Effector CD4-positive, alpha-beta T cell (primary cell): ENCODE data around the gene ALDH2.
"Not testable (repeated sequence)": the region's sequence is repeated elsewhere in the genome, so short reads cannot be mapped to it uniquely, and the experiment has no call there.

Experiments
- DNase-seq: peaks from one replicate; pipeline ENCODE4 v3.0.0-alpha.2; 2020

The ALDH2 gene

DNA sequence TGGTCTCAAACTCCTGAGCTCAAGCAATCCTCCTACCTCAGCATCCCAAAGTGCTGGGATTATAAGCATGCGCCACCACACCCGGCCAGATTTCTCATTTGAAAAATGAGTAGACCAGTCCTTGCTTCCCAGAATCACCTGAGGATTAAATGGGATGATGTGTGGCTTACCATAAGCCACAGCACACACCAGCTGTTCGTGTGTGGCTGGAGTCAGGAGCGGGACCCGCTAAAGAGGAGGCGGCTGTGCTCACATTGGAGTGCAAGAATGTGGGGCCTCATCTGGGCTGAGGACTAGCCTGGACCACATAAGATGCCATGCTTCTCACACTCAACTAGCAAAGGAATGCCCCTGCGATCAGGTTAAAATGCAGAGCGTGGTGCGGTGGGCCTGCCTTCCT lies 6.7 kb upstream of the ALDH2 start:
- DNase-seq: no peak

DNA sequence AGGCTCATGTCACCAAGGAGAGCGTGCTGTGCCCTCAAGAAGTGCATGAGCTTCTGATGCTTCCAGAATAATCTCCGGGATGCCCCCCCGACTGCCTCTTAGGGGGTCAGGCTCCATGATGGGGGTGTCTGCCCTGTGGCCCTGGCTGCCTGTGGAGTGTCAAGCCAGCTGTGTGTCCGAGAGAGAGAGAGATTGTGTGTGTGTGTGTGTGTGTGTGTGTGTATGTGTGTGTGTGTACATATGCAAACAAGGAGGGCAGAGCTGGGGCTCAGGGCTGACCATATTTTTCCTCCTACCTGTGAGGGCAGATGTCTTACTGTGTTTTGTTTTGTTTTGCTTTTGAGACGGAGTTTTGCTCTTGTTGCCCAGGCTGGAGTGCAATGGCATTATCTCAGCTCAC lies 5.6 kb upstream of the ALDH2 start:
- no peak for DNase-seq

DNA sequence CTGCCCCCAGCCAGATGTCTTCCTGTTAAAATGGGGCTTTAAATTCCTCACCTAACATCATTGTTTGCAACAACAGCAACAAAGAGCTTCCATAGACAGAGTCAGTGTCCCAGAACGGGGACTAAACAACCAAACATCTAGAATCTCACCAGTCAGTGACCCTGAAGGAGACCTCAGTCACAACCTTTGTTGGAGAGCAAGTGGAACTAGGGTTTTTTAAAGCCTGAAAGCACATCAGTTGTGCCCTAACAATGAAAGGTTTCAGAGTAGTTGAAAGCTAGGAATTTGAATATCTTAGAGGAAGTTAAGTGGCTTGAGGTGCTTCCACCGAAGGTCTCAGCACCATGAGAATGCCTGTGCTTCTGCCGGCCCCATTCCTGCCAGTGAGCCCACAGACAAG lies 5.0 kb upstream of the ALDH2 start:
- no peak for DNase-seq

DNA sequence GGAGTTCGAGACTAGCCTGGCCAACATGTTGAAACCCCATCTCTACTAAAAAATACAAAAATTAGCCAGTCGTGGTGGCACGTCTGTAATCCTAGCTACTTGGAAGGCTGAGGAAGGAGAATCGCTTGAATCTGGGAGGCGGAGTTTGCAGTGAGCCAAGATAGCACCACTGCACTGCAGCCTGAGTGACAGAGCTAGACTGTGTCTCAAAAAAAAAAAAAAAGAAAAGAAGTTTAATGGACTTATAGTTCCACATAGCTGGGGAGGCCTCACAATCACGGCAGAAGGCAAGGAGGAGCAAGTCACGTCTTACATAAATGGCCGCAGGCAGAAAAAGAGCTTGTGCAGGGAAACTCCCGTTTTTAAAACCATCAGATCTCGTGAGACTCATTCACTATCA lies 3.2 kb upstream of the ALDH2 start:
- DNase-seq: not testable (repeated sequence)

DNA sequence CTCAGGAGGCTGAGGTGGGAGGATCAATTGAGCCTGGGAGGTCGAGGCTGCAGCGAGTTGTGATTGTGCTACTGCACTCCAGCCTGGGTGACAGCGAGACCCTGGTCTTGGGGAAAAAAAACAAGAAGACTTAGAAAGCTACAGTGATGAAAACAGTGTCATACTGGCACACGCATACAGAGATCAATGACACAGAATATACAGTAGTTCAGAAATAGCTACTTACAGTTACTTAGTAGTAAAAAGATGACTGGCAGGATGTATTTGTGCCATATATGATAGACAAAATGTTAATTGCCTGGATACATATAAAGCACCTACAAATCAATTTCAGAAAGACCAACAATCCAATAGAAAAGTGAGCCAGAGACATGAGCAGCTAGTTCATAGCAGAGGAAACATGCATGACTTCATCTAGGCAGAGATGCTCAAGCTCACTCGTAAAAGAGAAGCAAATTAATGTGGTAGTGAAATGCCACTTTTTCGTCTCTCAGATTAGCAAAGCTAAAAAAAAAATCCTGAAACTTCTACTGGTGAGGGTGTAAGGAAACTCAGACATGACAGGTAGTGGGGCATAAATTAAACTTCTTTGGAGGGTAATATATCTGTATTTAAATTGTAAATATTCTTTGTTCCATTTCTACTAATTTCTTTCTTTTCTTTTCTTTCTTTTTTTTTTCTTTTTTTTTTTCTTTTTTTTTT lies 2.5 kb upstream of the ALDH2 start:
- no peak for DNase-seq

DNA sequence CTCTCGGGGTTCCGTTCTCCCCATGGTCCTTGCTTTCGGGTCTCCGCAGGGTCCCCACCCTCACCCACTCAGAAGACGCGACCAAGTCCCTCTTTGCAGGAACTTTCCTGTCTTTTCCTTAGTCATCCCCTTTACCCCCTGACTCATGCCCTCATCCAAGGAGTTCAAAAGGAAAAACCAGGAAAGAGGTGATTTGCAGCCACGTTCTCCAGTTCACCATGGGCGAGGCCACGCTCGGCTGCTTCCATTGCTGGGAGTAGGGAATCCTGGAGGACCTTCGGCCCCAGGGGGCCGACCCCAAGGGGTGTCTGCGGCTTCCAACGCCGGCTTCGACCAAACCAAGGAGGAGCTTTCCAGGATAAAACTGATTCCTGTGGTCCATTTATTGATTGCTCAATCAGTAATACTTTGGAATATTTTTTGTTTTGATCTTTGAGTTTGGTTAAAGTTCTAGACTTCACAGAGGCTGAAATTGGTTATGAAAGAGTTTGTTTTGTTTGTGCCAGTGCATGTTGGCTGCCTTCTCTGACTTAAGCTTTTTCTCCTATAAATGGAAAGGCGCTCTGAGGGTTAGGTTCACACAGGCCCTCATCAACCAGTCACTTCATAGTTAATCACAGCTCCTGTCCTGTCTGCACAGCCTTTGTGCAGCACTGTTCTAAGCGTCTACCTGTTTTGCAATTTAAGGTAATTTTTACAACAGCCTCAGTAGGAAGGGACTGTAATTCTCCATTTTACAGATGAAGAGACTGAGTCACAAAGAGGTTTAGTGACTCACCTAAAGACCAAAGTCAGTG lies 827 bp downstream of the ALDH2 start:
- no peak for DNase-seq

DNA sequence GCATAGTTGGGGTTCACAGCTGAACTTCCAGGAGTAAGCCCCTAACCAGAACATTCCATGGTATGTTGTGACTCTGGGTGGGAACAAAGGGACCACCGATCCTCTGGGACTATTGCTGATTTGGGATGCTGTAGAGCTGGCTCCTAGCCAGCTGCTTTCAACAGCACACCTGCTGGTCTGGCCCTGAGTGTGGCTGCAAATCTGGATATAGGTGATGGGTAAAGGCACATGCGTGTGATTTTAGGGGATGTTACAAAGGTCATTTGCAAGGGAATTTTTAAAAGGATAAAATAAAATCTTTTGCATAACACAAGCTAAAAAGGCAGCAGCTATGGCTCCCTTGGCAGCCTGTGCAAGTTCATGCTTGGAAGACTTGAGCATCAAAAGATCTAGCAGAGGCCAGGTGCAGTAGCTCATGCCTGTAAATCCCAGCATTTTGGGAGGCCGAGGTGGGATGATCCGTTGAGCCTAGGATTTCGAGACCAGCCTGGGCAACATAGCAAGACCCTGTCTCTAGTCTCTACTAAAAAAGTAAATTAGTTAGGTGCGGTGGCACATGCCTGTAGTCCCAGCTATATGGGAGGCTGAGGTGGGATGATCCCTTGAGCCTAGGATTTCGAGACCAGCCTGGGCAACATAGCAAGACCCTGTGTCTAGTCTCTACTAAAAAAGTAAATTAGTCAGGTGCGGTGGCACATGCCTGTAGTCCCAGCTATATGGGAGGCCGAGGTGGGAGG lies 1.6 kb downstream of the ALDH2 start:
- no peak for DNase-seq

DNA sequence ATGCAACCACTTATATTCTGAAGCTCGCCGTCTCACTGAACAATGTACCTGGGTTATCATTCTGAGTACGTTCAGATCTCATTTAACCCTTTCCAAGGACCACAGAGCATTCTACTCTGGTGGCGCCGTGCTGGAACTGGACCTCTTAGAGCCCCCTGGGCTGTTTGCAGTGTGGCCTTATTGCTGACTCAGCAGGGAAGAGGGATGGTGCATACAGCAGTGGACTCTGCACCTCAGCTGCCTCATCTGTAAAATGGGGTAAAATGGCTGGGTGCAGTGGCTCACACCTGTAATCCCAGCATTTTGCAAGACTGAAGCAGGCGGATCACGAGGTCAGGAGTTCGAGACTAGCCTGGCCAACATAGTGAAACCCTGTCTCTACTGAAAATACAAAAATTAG lies 2.9 kb downstream of the ALDH2 start:
- DNase-seq: no peak

DNA sequence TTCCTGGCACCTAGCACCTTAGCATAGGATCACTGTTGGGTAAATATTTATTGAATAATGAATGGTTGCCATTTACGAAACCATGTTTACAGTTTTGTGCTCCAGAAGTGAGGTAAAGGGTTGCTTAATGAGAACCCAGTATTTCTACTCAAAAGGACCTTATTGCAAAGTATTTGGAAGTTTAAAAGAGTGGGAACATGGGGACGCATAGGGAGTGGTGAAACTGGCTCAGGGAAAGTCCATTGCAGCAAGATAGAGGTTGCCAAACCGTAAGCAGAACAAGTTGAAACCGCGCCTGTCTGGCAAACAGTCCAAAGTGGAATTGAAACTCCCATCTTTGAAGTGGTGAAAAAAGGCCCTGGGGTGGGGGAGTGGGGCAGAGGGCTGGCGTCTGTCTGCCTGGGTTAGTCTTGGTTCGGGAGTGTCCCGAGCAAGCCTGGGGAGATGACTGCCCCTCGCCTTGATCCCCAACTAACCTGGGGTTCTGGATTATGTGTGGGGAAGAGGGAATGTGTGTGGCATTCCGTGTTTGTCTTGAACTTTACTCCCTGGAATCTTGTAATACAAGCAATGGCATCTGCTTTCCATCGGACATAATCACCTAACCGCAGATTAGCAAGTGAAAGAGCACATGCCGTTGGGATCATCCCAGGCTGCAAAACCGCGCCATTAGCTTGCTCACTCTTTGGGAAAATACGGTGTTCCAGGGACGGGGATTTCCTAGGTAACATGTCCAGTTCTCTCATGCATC lies 7.2 kb downstream of the ALDH2 start:
- DNase-seq: no peak

DNA sequence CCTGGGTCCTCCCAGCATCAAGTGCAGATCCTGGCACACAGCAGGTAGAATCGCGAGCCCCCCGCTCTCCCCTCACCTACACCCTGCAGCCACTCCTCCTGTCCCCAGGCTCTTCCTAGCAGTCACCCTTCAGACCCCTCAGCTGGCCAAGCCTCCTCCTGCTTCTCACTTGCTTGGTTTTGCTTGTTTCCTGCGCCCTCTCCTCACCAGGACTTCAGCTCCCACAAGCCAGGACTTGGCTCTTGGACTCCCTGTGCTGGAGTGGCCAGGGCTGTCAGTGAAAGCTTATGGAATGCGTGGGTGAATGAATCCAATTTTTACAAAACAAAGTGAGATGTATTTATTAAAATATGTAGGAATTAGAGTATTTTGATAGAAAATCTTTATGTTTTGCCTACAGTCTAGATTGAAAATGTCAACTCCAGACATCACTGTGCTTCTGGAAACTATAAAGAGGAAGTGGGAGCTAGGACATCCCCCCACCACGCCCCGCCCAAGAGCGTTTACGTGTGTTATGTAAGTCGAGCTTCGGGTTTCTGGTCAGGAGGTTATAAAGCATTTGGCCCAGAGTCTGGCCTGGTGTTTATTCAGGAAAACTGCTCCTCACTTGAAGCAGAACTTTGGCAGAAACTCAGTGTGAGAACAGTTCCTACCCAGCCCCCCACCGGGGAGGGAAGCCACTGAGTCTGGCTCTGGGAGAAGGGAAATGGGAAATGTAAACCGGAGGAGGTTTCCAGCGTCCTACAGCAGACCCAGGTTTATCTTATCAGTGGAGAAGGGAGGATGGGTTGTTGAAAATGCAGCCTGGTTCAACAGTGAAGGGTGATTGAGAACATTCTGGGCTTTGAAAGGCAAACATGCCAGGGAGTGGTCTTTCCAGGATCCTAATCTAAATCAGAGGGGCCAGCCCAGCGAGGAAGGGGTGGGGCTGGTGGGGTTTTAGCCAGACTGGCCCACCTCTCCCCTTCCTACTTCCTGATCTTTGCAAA lies 8.8 kb downstream of the ALDH2 start:
- no peak for DNase-seq

DNA sequence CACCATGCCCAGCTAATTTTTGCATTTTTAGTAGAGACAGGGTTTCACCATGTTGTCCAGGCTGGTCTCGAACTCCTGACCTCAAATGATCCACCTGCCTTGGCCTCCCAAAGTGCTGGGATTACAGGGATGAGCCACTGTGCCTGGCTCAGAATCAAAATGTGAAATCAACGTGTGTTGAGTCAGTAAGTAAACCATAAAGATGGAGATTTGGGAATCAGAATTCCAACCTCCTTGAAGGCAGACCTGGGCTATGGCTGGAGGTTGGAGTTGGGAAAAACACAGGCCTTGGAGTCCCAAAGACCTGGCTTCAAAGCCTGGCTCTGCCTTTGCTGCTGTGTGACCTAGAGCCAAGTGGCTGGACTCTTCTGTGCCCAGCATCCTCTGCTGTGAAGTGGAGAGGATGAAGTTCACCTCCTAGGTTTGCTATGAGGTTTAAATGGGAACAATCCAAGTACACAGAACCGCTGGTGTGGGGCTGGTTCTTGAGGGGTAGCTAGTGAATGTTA lies 10.2 kb downstream of the ALDH2 start:
- DNase-seq: no peak

DNA sequence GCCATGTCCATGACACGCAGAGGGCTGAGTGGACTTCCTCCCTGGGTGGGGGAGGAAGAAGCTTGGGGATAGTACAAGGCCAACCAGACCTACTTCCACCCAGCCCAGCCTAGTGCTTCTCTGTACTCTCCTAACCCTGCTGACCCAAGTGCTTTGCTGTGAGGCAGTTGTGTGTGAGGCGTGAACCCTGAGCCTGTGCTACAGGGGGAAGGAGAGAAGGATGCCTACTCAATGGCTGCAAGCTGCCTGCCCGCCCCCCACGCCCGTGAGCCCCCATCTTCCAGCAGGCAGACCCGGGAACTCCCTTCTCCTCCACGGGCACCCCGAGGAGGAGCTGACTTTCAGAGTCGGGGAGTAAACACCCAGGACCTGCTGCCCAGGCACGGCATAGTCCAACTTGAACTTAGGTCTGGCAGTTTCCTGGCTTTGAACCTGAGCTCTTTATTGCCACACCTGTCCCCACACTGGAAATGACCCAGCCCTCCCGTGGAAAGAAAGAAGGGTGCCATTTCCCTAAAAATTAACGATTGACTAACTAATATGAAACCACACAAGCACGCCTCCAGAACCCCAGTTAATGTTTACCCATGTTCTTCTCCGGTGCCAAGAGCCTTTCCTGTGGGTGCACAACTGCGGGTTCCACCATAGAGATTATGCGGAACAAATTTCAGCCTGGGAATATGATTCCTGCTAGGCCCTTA lies 10.8 kb downstream of the ALDH2 start:
- no peak for DNase-seq

DNA sequence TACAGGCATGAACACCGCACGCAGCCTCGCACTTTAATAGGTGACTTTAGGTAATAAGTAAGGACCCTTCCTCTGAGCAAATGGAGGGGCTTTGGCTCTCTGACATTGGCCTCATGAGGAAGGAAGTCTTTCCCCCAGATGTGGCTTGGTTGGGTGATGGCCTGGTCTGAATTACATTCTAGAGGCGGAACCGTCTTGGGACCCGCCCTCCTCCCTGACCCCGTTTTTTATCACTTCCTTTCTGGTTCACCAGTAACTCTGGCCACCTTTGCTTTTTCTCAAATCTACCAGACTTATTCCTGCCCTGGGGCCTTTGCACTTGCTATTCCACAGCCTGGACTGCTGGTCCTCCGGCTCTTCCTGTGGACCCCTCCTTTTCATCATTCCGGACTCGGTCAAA lies 13.4 kb downstream of the ALDH2 start:
- no peak for DNase-seq

DNA sequence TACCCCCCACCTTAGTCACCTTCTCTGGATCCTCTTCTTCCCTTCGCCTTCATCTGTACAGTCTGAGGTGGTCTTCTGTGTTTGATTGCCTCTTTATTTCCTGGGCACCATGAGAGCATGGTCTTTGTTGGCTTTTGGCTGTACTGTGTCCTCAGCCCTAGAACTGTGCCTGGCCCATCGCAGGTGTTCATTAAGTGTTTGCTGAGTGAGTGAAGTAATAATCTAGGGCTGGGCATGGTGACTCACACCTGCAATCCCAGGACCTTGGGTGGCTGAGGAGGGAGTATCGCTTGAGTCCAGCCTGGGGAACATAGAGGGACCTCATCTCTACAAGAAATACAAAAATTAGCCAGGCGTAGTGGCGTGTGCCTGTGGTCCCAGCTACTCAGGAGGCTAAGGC lies 13.9 kb downstream of the ALDH2 start:
- DNase-seq: no peak

DNA sequence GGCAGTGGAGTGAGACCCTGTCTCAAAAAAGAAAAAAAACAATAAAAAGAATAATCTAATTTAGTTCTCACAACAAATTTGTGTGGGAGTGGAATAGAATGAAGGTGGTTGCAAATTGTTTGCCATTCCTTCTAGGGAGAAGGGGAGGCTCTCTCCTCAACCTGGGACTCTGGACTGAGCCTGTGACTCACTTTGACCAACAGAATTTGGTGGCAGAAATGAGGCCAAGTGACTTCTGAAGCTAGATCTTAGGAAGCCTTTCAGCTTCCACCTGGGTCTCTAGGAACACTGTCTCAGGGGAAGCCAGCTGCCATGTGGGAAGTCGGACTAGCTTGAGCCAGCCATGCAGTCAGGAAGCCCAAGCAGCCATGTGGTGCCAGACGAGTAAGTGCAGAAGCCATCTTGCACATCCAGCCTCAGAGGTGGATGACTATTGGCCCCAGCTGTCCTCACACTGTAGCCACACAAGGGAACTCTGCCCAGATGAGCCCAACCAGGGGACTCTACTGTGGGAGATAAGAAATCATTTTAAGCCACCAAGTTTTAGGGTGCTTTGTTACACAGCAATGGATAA lies 14.4 kb downstream of the ALDH2 start:
- DNase-seq: no peak

DNA sequence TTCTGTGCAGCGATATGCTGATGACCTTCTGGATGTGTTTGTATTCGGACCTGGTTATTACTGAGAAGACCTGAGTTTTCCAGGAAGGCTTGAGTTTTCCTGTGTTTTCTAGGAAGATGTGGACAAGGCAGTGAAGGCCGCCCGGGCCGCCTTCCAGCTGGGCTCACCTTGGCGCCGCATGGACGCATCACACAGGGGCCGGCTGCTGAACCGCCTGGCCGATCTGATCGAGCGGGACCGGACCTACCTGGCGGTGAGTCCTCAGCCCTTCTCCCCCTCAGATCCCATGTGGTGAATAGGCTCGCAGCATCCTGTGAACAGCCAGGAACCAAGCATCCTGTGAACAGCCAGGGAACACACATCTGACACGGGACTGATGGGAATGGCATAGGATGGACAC lies 16.3 kb downstream of the ALDH2 start:
- DNase-seq: no peak

DNA sequence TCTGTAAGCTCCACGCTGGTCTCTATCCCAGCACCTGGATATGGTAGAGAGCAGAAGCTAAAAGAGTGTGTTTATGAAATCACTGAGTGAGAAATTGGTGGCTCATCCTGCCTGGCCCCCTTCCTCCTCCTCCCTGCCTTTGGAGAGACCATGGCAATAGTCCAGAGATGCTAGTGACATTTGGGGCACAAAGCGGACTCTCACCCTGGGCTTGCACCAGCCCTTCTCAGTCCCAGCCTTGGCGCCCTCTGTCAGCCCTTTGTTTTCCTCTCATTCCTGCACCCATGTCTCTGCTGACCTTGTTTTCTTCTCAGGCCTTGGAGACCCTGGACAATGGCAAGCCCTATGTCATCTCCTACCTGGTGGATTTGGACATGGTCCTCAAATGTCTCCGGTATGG lies 18.2 kb downstream of the ALDH2 start:
- no peak for DNase-seq

DNA sequence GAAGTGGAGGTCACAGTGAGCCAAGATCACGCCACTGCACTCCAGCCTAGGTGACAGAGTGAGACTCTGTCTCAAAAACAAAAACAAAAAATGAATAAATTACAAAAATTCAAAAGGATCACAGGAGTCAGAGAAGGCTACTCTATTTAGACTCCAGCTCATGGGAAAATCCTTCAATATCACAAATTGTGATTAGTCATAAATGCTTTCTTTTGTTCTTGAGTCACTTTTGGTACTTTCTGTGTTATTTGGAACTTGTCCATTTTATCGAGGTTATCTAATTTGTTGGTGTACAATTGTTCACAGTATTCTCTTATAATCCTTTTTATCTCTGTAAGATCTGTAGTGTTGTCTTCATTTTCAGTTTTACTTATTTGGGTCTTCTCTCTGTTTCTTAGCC lies 18.9 kb downstream of the ALDH2 start:
- DNase-seq: no peak

DNA sequence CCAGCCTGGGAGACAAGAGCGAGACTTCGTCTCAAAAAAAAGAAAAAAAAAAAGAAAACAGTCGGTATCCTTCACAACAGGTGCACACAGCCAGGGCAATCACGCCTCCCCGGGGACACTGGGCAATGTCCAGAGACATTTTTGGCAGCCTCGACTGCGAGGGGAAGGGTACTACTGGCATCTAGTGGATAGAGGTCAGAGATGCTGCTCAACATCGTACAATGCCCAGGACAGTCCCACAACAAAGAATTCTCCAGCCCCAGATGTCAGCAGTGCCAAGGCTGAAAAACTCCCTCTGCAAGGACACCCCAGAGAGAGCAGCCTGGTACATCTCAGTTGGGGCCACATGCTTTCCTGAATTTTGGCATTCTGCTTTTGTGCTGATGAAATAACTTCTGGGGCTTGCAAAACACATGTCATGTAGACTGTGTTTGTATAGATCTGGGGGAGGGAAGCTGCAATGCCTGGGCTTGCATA lies 21.5 kb downstream of the ALDH2 start:
- no peak for DNase-seq

DNA sequence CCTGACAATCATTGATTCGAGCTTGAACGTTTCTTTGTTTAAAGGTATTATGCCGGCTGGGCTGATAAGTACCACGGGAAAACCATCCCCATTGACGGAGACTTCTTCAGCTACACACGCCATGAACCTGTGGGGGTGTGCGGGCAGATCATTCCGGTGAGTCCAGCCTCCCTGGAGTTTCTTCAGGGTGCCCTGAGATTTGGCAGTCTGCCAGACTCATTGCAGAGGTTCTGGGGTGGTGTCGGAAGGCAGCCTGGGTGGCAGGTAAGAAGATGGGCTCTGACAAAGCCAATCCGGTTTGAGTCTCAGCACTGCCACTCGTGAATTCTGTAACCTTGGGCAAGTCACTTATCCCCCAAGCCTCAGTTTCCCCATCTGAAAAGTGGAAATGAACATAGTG lies 23.0 kb downstream of the ALDH2 start:
- DNase-seq: no peak

DNA sequence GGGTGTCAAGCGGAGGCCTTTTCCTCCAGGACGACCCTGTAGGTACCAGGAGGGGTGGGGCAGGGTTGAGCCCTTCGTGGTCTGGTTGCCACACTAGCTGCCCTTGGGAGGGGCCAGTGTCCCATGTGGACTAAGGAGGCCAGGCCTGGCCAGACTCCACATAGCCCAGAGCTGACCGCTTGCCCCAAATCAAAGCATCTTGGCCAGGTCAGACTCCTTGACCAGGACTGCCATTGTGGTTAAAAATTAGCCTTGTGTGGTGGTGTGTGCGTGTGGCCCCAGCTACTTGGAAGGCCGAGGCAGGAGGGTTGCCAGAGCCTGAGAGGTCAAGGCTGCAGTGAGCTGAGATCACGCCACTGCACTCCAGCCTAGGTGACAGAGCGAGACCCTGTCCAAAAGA lies 24.8 kb downstream of the ALDH2 start:
- no peak for DNase-seq
